CD4-positive, alpha-beta T cell (primary cell): ENCODE data around the gene SULT1C3. TPM values are rescaled to one million over a fixed set of nuclear protein-coding genes. Genes with fewer than 3 reads are reported as not detected.

Experiments used
- ATAC-seq: fragments of 200-7000 bp; cut with Tn5 transposase; one replicate; pipeline ENCODE4 v1.10.0; 2022; ENCODE audit warnings: mild to moderate bottlenecking; ENCODE audit not compliant: poor library complexity
- CTCF ChIA-PET: fragments of 350-600 bp; sonication (Branson Sonifier 250); formaldehyde crosslinking; loops from one replicate; lab custom pipeline; 2021; ENCODE audit warnings: antibody characterized with exemption, inconsistent platforms; lab: Charles Lee
- POLR2A ChIA-PET: fragments of 350-600 bp; sonication (Branson Sonifier 250); formaldehyde crosslinking; loops from one replicate; lab custom pipeline; 2021; ENCODE audit warnings: antibody characterized with exemption, inconsistent platforms; lab: Charles Lee
- DNase-seq, 14 experiments: peaks; one replicate each; pipeline ENCODE4 v3.0.0-alpha.2; 2013 to 2020; ENCODE audit warnings: mixed read lengths in 2 of 14
- H3K27ac ChIP-seq, 2 donors: one replicate each; pipeline versions ENCODE4 v1.5.1 to v1.7.0; 2013; ENCODE audit warnings: low read length in 2 of 2, low read depth in 1 of 2, mild to moderate bottlenecking in 1 of 2
- H3K27me3 ChIP-seq, 2 experiments: 1 replicate in 1 of 2; 2 replicates in 1 of 2; pipeline versions ENCODE4 v1.6.1 to v1.7.0; 2013; ENCODE audit warnings: low read length in 2 of 2, control low read depth in 1 of 2, mild to moderate bottlenecking in 1 of 2, moderate library complexity in 1 of 2; ENCODE audit not compliant: insufficient read depth in 2 of 2, control insufficient read depth in 1 of 2
- H3K36me3 ChIP-seq: one replicate; pipeline ENCODE4 v1.6.1; 2013; ENCODE audit warnings: low read length, control low read depth; ENCODE audit not compliant: insufficient read depth
- H3K4me1 ChIP-seq: one replicate; pipeline ENCODE4 v1.6.1; 2013; ENCODE audit warnings: low read length, control low read depth; ENCODE audit not compliant: insufficient read depth
- H3K4me3 ChIP-seq: one replicate; pipeline ENCODE4 v1.5.1; 2013; ENCODE audit warnings: mild to moderate bottlenecking, low read length, moderate library complexity
- H3K9me3 ChIP-seq, 2 experiments: 1 replicate in 1 of 2; 2 replicates in 1 of 2; pipeline versions ENCODE4 v1.6.1 to v1.7.0; 2013; ENCODE audit warnings: low read length in 2 of 2, mild to moderate bottlenecking in 2 of 2, control low read depth in 1 of 2, moderate library complexity in 1 of 2; ENCODE audit not compliant: control insufficient read depth in 1 of 2, insufficient read depth in 1 of 2
- H3K27ac Mint-ChIP-seq: one replicate; pipeline ENCODE4 v1.8.0; 2020; ENCODE audit warnings: mixed read lengths
- H3K27me3 Mint-ChIP-seq: one replicate; pipeline ENCODE4 v1.8.0; 2021; ENCODE audit warnings: mixed read lengths
- H3K36me3 Mint-ChIP-seq: one replicate; pipeline ENCODE4 v1.8.0; 2021; ENCODE audit warnings: low read depth, mixed read lengths
- H3K4me1 Mint-ChIP-seq: one replicate; pipeline ENCODE4 v1.8.0; 2021; ENCODE audit warnings: low read depth, mixed read lengths
- H3K4me3 Mint-ChIP-seq: one replicate; pipeline ENCODE4 v1.8.0; 2020; ENCODE audit warnings: mild to moderate bottlenecking, mixed read lengths
- H3K9me3 Mint-ChIP-seq: one replicate; pipeline ENCODE4 v1.8.0; 2020; ENCODE audit warnings: mixed read lengths
- intact Hi-C, 2 experiments: fragments of 100-400 bp; cut with DNase I in 1 of 2; cut with micrococcal nuclease in 1 of 2; formaldehyde crosslinking; loops; one replicate each; pipeline versions ENCODE4 v1.15.1 to v1.9.0; 2023 to 2025; cut with DNase I, micrococcal nuclease
- total RNA-seq, 174 experiments: library from RNA in 2 of 174; stranded (reverse) in 2 of 174; gene quantifications; one replicate each; pipeline ENCODE4 v1.2.3 and lab custom pipeline; 2021 to 2026
- TF ChIP-seq, protein P1 (sequence below): fragments of 200-600 bp; IDR thresholded peaks from one replicate; pipeline ENCODE4 v1.8.0; 2022; ENCODE audit warnings: antibody characterized with exemption, mild to moderate bottlenecking

The SULT1C3 gene
- total RNA-seq, 2 experiments from 2014 or later = not detected

DNA sequence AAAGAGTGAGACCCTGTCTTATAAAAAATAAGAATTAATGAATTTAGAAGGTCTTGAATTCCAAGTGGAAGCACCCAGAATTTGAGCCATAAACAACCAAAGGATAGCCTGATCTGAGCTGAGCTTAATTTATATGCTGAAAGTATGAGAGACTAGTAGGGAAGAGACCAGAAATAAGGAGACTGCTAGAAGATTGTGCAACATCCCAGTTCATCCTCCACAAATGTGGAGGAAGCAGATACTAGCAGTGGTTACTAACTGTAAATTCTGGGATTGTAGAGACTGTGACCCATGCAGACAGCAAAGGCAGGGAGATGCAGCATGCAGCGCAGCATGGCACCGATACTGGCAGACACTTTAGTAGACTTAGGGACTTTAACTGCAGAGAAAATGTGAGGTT is 47.4 kb downstream of the SULT1C3 start:
- Mint-ChIP-seq H3K27me3 (peaks cover 5% of the 10 kb centered on the region), H3K4me1 (no peaks in the 10 kb centered on the region), H3K36me3 (no peaks in the 10 kb centered on the region), H3K4me3 (no peak overlapping the region), H3K27ac (no peak overlapping the region), H3K9me3 (peaks cover 3% of the 10 kb centered on the region)
- ATAC-seq (no peak), DNase-seq (no peak)
- intact Hi-C loops = no loop called here
- H3K27me3 ChIP-seq = no peaks in the 10 kb centered on the region
- no peak overlapping the region for H3K27ac ChIP-seq
- H3K4me1 ChIP-seq = no peaks in the 10 kb centered on the region
- TF ChIP-seq, protein P1, sequence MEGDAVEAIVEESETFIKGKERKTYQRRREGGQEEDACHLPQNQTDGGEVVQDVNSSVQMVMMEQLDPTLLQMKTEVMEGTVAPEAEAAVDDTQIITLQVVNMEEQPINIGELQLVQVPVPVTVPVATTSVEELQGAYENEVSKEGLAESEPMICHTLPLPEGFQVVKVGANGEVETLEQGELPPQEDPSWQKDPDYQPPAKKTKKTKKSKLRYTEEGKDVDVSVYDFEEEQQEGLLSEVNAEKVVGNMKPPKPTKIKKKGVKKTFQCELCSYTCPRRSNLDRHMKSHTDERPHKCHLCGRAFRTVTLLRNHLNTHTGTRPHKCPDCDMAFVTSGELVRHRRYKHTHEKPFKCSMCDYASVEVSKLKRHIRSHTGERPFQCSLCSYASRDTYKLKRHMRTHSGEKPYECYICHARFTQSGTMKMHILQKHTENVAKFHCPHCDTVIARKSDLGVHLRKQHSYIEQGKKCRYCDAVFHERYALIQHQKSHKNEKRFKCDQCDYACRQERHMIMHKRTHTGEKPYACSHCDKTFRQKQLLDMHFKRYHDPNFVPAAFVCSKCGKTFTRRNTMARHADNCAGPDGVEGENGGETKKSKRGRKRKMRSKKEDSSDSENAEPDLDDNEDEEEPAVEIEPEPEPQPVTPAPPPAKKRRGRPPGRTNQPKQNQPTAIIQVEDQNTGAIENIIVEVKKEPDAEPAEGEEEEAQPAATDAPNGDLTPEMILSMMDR = no peak
- ChIA-PET POLR2A (no interaction called here), CTCF (no interaction called here)
- no peaks in the 10 kb centered on the region for H3K36me3 ChIP-seq
- peaks cover 0 to 5% of the 10 kb centered on the region in 2 experiments for H3K9me3 ChIP-seq
- no peak overlapping the region for H3K4me3 ChIP-seq

DNA sequence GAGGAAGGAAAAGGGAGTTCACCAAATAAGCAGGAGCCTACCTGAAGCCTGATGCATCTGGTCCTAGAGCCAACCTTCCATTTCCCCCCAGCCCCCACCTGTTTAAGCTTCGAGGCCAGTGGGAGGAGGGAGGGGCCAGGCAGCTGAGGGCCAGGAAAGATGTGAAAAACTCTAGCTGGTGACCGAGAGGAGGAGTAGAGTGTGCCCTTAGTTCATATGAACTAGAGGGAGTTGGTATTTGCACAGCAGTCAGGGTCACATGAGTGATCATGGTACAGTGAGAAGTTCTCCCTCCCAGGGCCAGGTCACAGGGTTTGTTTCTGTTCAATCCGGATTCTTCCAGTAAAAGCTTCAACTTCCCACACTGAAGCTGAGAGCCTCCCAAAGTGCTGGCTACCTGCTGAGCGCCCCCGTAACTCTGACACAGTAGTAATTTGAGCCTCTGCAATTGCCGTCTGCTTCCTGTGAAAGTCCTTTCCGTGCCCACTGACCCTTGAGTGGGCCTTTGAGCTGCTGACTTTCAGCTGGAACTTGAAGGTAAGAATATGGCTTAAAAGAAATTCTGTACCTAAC is 48.9 kb downstream of the SULT1C3 start, which contains the start of gene SULT1C2:
Gene SULT1C2, plus strand, starts transcription at position 362 of the 573 bp plus-strand sequence. CDS start 4,773 bp downstream, outside the sequence.
- no peaks in the 10 kb centered on the region for H3K4me1 Mint-ChIP-seq
- H3K27me3 Mint-ChIP-seq = peaks cover 5% of the 10 kb centered on the region
- ATAC-seq (no peak), DNase-seq (no peak)
- H3K4me1 ChIP-seq = no peaks in the 10 kb centered on the region
- H3K4me3 ChIP-seq = no peak within 1 kb of the TSS
- no peaks in the 10 kb centered on the region for H3K36me3 ChIP-seq
- intact Hi-C loops = no loop called here
- no peaks in the 10 kb centered on the region for H3K36me3 Mint-ChIP-seq
- H3K9me3 Mint-ChIP-seq = no peaks in the 10 kb centered on the region
- H3K27ac Mint-ChIP-seq = no peak within 1 kb of the TSS
- no peak within 1 kb of the TSS for H3K27ac ChIP-seq
- TF ChIP-seq, protein P1 = no peak
- POLR2A ChIA-PET = no interaction called here
- peaks cover 0 to 5% of the 10 kb centered on the region in 2 experiments for H3K9me3 ChIP-seq
- CTCF ChIA-PET = no interaction called here
- H3K4me3 Mint-ChIP-seq = no peak within 1 kb of the TSS
- no peaks in the 10 kb centered on the region for H3K27me3 ChIP-seq

DNA sequence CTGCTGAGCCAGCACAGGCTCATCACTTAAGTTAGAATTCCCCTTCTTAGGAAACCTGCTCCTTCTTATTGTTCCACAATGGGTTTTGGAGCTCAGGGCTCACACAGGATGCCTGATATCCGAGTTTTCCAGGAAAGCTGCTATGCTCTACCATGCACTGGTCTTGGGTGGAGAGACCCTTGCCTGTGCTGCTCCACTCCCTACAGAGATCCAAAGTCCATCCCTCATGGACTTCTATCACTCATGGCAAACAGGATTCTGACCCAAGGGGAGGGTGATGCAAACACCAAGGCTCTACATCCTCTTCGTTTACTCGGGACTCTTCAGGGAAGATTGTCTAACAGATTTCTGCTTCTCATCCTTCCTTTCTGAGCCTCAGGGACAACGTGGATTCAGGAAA is 54.1 kb downstream of the SULT1C3 start:
- no peak overlapping the region for H3K27ac ChIP-seq
- no peaks in the 10 kb centered on the region for H3K36me3 ChIP-seq
- DNase-seq (no peak), ATAC-seq (no peak)
- intact Hi-C loops = no loop called here
- H3K4me3 Mint-ChIP-seq = no peak overlapping the region
- H3K4me3 ChIP-seq = no peak overlapping the region
- no peaks in the 10 kb centered on the region for H3K36me3 Mint-ChIP-seq
- peaks cover 0 to 5% of the 10 kb centered on the region in 2 experiments for H3K9me3 ChIP-seq
- no peak overlapping the region for H3K27ac Mint-ChIP-seq
- no peaks in the 10 kb centered on the region for H3K4me1 ChIP-seq
- ChIA-PET CTCF (no interaction called here), POLR2A (no interaction called here)
- no peaks in the 10 kb centered on the region for H3K4me1 Mint-ChIP-seq
- no peaks in the 10 kb centered on the region for H3K27me3 ChIP-seq
- no peaks in the 10 kb centered on the region for H3K27me3 Mint-ChIP-seq
- H3K9me3 Mint-ChIP-seq = no peaks in the 10 kb centered on the region
- TF ChIP-seq, protein P1 = no peak
